ENCODE measurements around the gene DHRSX.
"Not testable (repeated sequence)": the region's sequence is repeated elsewhere in the genome, so short reads cannot be mapped to it uniquely, and the experiment has no call there.

Gene DHRSX

DNA sequence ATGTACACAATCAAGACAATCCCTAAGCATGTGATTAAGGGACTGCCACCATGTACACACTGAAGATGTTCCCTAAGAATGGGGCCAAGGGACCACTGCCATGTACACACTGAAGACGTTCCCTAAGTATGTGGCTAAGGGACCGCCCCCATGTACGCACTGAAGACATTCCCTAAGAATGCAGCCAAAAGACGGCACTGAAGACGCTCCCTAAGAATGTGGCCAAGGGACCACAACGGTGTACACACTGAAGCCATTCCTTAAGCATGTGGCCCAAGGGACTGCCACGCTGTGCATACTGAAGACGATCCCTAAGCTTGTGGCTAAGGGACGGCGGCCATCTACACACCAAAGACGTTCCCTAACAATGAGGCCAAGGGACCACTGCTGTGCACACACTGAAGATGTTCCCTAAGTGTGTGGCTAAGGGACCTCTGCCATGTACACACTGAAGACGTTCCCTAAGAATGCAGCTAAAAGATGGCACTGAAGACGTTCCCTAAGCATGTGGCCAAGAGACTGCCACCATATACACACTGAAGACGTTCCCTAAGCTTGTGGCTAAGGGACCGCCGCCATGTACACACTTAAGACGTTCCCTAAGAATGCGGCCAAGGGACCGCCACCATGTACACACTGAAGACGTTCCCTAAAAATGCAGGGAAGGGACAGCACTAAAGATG is 26.4 kb downstream of the DHRSX start:
- peak; percentile 26 for DNase-seq

DNA sequence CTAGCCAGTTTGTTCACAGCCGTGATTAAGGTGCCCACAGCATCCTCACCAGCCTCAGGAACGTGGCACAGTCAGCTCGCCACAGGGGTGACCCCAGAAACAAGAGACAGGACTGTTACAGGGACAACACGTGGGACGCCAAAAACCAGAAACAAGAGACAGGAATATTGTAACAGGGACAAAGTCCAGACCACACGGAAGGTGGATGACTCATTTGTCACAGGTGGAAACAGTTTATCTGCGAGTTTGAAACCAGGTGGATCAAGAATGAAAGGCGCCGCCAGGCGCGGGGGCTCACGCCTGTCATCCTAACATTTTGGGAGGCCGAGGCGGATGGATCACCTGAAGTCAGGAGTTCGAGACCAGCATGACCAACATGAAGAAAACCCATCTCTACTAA is 27.7 kb downstream of the DHRSX start:
- DNase-seq = peak; percentile 20

DNA sequence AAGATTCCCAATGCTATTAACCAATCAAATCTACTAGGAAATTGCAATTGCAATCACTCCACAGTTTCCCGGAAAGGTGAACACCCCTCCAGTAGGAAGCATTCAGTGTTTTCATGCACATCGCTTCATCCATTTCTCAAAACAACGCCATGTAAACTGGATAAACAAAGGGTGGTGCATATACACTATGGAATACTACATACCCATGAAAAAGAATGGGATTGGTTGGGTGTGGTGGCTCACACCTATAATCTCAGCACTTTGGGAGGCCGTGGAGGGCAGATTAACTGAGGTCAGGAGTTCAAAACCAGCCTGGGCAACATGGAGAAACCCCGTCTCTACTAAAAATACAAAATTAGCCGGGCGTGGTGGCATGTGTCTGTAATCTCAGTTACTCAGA is 29.1 kb downstream of the DHRSX start:
- no peak for DNase-seq

DNA sequence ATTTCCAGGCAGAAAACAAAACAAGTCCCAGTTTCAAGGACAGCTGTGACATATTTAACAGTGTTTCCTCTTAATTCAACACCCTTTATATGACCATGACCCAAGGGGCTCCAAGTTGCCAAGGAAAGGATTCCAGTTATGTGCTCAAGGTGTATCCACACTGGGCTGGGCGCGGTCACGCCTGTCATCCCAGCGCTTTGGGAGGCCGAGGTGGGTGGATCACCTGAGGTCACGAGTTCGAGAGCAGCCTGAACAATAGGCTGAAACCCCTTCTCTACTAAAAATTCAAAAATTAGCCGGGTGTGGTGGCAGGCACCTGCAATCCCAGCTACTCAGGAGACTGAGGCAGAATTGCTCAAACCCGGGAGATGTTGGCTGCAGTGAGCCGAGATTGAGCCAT is 29.6 kb downstream of the DHRSX start:
- DNase-seq = not testable (repeated sequence)

DNA sequence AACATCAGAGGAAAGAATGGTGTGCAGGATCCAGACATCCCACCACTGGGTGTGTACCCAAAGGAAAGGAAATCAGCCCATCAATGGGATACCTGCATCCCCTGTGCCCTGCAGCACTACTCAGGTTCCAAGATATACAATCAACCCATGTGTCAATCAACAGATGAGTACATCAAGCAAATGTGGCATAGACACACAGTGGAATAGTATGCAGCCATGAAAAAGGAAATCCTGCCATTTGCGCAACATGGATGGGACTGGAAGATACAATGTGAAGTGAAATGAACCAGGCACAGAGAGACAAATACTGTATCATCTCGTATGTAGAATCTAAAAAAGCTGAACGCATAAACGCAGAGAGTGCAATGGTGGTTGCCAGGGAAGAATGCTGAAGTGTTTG is 30.9 kb downstream of the DHRSX start:
- DNase-seq = peak; percentile 12

DNA sequence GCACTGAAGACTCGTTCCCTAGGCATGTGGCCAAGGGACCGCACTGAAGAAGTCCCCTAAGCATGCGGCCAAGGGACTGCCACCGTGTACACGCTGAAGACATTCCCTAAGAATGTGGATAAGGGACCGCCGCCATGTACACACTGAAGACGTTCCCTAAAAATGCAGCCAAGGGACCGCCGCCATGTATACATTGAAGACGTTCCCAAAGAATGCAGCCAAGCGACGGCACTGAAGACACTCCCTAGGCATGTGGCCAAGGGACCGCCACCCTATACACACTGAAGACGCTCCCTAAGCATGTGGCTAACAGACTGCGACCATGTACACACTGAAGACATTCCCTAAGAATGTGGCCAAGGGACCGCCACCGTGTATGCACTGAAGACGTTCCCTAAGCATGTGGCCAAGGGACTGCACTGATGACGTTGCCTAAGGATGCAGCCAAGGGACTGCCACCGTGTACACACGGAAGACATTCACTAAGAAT is 31.5 kb downstream of the DHRSX start:
- DNase-seq = no peak

DNA sequence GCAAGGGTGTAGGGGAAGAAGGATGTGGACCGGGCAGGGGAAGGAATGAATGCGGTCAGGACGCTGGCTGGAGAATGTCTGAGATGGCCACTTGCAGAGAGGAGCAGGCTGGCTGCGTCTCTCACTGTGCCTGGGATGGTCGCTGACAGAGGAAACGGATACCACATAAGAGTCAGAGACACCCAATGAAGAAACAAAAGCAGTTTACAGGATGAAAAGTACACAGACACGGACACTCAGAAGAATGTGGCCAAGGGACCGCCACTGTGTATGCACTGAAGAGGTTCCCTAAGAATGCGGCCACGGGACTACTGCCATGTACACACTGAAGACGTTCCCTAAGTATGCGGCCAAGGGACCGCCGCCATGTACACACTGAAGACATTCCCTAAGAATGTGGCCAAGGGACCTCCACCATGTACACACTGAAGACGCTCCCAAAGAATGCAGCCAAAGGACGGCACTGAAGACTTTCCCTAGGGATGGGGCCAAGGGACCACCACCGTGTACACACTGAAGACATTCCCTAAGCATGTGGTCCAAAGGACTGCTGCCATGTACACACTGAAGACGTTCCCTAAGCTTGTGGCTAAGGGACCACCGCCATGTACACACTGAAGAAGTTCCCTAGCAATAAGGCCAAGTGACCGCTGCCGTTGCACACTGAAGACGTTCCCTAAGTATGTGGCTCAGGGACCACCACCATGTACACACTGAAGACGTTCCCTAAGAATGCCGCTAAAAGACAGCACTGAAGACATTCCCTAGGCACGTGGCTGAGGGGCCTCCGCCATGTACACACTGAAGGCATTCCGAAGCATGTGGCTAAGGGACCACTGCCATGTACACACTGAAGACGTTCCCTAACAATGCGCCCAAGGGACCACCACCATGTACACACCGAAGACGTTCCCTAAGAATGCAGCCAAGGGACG is 32.2 kb downstream of the DHRSX start:
- DNase-seq = no peak

DNA sequence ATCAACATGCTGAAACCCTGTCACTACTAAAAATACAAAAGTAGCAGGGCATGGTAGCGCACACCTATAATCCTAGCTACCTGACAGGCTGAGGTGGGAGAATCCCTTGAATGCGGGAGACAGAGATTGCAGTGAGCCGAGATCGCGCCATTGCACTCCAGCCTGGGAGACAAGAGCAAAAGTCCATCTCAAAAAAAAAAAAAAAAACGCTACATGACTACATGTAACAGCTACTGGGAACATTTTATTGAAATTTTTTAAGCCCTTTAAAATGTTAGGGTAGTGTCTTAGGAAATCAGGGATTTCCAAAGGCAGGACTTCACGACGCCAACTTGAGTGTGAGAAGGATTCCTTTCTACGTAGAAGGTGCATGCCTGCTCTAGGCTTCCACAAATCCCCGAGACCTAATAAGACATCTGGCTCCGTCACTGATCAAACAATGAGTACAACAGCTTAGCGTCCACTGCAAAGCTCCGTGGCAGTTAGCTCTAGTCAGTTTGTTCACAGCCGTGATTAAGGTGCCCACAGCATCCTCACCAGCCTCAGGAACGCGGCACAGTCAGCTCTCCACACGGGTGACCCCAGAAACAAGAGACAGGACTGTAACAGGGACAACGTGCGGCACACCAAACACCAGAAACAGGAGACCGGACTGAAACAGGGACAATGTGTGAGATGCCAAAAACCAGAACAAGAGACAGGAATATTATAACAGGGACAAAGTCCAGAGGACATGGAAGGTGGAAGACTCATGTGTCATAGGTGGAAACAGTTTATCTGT is 33.7 kb downstream of the DHRSX start:
- no peak for DNase-seq

DNA sequence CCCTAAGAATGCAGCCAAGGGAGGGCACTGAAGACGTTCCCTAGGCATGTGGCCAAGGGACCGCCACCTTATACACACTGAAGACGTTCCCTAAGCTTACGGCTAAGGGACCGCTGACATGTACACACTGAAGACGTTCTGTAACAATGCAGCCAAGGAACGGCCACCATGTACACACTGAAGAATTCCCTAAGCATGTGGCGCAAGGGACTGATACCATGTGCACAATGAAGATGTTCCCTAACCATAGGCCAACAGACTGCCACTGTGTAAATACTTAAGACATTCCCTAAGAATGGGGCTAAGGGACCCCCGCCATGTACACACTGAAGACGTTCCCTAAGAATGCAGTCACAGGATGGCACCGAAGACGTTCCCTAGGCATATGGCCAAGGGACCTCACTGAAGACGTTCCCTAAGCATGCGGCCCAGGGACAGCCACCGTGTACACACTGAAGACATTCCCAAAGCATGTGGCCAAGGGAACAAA is 36.1 kb downstream of the DHRSX start:
- no peak for DNase-seq

DNA sequence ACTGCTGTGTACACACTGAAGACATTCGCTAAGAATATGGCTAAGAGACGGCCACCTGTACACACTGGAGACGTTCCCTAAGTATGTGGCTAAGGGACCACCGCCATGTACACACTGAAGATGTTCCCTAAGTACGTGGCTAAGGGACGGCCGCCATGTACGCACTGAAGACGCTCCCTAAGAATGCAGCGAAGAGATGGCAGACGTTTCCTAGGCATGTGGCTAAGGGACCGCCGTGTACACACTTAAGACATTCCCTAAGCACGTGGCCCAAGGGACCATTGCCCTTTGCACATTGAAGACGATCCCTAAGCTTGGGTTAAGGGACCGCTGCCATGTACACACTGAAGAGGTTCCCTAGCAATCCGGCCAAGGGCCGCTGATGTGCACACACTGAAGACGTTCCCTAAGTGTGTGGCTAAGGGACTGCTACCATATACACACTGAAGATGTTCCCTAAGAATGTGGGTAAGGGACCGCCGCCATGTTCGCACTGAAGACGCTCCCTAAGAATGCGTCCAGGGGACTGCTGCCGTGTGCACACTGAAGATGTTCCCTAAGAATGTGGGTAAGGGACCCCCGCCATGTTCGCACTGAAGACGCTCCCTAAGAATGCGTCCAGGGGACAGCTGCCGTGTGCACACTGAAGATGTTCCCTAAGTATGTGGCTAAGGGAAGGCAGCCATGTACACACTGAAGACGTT is 36.7 kb downstream of the DHRSX start:
- no peak for DNase-seq

DNA sequence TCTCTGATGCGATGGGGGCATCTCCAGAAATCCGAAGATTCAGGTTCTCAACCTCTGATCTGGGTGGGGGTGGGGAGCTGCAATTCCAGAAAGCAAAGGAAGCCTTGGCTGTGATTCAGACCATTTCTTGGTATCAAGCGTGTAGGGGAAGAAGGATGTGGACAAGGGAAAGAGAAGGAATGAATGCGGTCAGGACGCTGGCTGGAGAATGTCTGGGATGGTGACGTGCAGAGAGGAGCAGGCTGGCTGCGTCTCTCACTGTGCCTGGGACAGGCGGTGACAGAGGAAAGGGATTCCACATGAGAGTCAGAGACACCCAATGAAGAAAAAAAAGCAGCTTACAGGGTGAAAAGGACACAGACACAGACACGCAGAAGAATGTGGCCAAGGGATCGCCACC is 37.3 kb downstream of the DHRSX start:
- DNase-seq = not testable (repeated sequence)

DNA sequence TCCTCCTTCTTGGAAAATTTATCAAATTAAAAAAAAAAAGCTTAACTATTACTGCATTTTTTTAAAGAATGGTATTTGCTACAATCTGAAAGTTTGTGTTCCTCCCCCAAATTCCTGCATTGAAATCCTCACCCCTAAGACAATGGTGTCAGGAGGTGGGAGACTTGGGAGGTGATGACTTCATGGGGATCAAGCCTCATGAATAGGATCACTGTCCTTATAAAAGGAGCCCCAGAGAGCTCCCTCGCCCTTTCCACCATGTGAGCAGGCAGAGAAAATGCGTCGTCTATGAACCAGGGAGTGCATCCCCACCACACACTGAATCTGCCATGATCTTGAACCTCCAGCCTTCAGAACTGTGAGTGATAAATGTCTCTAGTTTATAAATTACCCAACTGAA is 38.0 kb downstream of the DHRSX start:
- DNase-seq = no peak

DNA sequence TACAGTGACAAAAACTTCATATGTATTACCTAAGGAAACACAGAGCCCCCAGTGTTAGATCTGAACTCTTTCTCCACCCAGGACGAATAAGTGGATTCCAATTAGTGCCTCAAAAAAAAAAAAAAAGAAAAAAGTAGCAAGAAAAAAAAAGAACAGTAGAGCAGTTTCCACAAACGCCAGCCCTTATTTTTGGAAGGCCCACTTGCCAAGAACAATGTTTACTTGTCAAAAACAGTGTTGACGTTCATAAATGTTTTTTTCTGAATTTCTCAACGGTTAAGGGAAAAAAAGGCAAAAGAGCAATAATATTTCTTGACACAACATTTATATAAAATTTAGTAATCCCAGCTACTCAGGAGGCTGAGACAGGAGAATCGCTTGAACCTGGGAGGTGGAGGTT is 38.7 kb downstream of the DHRSX start:
- no peak for DNase-seq

DNA sequence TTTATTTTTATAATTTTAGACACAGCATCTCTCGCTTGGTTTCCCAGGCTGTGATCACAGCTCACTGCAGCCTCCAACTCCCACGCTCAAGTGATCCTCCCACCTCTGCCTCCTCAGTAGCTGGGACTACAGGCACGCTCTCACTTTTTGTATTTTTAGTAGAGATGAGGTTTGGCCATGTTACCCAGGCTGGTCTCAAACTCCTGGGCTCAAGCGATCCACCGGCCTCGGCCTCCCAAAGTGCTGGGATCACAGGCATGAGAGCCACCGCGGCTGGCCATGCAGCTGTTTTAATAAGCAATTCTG is 39.1 kb downstream of the DHRSX start:
- no peak for DNase-seq

DNA sequence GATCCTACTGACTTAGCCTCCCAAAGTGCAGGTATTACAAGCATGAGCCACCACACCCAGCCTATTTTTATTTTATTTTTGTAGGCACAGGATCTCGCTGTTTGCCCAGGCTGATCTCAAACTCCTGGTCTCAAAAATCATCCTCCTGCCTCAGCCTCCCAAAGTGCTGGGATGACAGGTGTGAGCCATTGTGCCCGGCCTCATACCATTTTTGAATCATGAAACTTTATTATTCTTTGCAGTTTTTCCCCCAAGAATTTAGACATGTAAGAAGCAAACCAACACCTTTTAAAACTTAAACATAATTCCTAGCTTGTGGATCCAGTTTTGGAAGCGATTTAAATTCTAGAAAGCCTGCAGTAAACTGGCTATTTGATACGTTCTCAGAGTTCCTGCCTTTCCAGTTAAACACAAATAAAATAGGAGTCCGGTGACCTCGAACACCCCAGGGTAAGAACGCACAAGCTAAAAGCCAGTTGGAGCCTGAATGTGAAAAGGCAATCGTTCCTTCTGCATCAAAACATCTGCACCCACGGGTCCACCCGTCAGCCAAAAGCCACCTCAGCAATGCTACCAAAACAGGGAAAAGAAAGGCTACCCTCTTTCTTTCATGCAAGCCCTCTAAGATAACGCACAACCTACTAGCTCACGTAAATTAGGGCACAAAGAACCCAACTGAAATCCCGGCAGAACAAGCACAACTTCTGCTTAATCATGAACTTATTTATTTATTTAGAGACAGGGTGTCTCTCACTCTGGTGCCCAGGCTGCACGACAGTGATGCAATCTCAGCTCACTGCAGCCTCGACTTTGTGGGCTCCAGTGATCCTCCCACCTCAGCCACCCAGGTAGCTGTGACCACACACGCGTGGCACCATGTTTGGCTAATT is 39.7 kb downstream of the DHRSX start:
- not testable (repeated sequence) for DNase-seq

DNA sequence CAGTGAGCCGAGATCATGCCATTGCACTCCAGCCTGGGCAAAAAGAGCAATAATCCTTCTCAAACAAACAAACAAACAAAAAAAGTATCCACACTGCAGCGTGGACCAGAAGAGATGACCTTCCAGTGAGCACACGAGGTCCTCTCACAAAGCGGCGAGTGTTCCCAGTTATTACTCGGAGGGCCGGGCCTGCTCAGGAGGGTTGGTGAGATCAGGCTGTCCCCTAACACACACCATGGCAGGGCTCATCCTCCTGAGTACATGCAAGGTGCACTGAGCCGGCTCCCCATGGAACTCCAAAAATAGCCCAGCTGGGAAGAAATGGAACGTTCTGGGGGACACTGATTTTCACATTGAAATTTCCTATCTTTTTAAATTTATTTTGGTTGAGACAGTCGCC is 40.7 kb downstream of the DHRSX start:
- DNase-seq = not testable (repeated sequence)

DNA sequence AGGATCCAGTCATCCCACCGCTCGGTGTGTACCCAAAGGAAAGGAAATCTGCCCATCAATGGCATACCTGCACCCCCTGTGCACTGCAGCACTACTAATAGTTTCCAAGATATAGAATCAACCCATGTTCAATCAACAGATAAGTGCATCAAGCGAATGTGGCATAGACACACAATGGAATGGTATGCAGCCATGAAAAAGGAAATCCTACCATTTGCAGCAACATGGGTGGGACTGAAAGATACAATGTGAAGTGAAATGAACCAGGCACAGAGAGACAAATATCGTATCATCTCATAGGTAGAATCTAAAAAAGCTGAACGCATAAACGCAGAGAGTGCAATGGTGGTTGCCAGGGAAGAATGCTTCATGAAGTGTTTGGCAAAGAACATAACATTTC is 42.5 kb downstream of the DHRSX start:
- DNase-seq = no peak

DNA sequence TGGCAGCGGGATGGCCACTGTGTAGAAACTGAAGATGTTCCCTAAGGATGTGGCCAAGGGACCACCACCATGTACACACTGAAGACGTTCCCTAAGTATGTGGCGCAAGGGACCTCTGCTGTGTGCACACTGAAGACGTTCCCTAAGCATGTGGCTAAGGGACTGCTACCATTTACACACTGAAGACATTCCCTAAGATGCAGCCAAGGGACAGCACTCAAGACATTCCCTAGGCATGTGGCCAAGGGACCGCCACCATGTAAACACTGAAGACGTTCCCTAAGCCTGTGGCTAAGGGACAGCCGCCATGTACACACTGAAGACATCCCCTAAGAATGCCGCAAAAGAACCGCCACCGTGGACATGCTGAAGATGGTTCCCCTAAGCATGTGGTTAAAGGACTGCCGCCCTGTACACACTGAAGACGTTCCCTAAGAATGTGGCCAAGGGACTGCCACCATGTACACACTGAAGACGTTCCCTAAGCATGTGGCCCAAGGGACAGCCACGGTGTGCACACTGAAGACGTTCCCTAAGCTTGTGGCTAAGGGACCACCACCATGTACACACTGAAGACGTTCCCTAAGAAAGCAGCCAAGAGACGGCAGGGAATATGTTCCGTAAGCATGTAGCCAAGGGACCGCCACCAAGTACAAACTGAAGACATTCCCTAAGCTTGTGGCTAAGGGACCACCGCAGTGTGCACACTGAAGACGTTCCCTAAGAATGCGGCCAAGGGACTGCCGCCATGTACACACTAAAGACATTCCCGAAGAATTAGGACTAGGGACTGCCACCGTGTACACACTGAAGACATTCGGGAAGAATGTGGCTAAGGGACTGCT is 43.3 kb downstream of the DHRSX start:
- DNase-seq = no peak

DNA sequence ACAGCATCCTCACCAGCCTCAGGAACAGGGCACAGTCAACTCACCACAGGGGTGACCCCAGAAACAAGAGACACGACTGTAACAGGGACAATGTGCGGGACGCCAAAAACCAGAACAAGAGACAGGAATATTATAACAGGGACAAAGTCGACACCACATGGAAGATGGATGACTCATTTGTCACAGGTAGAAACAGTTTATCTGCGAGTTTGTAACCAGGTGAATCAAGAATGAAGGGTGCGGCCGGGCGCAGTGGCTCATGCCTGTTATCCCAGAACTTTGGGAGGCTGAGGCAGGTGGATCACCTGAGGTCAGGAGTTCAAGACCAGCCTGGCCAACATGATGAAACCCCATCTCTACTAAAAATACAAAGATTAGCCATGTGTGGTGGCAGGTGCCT is 44.7 kb downstream of the DHRSX start:
- DNase-seq = not testable (repeated sequence)

DNA sequence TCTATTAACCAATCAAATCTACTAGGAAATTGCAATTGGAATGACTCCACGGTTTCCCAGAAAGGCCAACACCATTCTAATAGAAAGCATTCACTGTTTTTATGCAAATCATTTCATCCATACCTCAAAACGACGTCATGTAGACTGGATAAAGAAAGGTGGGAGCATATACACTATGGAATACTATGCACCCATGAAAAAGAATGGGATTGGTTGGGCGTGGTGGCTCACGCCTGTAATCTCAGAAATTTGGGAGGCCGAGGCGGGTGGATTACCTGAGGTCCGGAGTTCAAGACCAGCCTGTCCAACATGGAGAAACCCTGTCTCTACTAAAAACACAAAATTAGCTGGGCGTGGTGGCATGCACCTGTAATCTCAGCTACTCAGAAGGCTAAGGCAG is 46.2 kb downstream of the DHRSX start:
- not testable (repeated sequence) for DNase-seq

DNA sequence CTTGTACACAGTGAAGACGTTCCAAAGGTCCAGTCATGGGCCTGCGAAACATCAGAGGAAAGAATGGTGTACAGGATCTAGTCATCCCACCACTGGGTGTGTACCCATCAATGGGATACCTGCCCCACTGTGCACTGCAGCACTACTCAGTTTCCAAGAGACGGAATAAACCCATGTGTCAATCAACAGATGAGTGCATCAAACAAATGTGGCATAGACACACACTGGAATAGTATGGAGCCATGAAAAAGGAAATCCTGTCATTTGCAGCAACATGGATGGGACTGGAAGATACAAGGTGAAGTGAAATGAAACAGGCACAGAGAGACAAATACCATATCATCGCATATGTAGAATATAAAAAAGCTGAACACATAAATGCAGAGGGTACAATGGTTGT is 48.0 kb downstream of the DHRSX start:
- no peak for DNase-seq

Measured in right forelimb (tissue), 1 donor.